SH-SY5Y (cell line): Measurements from ENCODE around the gene FAM168A.

Experiments used
- GATA2 ChIP-seq: IDR thresholded peaks from 2 replicates; pipeline ENCODE4 v1.6.1; 2011; ENCODE audit warnings: mild to moderate bottlenecking, low read depth, low read length
- GATA3 ChIP-seq: IDR thresholded peaks from 2 replicates; pipeline ENCODE4 v1.6.1; 2011; ENCODE audit warnings: low read depth, mild to moderate bottlenecking, low read length, moderate library complexity

DNA sequence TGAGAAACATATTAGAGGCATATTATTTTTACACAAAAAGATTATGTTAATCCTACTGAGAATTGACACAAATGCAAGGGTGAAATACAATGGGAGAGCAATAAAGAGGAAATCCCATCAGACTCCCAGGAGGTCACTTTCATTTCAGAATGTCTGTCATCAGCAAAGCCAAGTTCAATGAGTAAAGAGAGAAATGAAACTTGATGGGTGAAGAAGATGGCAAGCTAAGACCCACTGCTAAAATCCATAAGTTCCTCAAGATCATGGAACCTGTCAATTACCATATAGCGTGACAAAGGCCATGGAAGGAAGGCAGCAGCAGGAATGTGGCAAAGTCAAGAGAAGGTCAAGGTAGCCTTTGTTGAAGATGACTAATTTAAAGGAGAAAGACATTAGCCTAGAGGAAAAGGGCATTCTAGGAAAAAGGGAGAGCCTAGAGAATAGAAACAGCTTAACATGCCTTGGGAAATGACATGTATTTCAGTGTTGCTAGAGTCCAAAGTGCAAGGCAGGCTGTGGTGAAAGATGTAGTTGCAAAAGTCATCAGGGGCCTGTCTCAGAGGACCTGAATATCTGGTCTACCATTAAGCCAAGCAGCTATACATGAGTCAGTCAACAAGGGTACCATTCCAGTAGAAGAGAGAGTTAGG, 43.1 kb downstream of the FAM168A start:
- no peak for TF ChIP-seq GATA2
- TF ChIP-seq GATA3: no peak
